Loucy (cell line): ENCODE measurements around the gene ZNHIT6.

ENCODE experiments used
- CTCF ChIP-seq: fragments of 200-600 bp; sonication (generic); conservative IDR thresholded peaks from 2 replicates; pipeline ENCODE4 v1.5.1; 2014; ENCODE audit warnings: mild to moderate bottlenecking, antibody characterized with exemption, low read length
- EZH2phosphoT487 ChIP-seq: fragments of 200-600 bp; IDR thresholded peaks from 2 replicates; pipeline ENCODE4 v1.6.1; 2018; ENCODE audit warnings: antibody characterized with exemption, mild to moderate bottlenecking, moderate library complexity, borderline replicate concordance

- TF ChIP-seq CTCF (no peak), EZH2phosphoT487 (no peak)
Observed at GRCh38 chr1:85656948-85657347, 51.3 kb downstream of the ZNHIT6 start.
